Camera-type eye (tissue), 1 donor: ENCODE results near the gene SMOC1. TPM values are rescaled to one million over a fixed set of nuclear protein-coding genes. Genes with fewer than 3 reads are reported as not detected.

Experiments
- total RNA-seq: library from RNA; depleted of rRNA; stranded (reverse); fragments of >200 nt; gene quantifications from one replicate; pipeline ENCODE4 v1.2.3, GENCODE V29; 2014

Gene SMOC1
- 25.9 TPM for total RNA-seq

DNA sequence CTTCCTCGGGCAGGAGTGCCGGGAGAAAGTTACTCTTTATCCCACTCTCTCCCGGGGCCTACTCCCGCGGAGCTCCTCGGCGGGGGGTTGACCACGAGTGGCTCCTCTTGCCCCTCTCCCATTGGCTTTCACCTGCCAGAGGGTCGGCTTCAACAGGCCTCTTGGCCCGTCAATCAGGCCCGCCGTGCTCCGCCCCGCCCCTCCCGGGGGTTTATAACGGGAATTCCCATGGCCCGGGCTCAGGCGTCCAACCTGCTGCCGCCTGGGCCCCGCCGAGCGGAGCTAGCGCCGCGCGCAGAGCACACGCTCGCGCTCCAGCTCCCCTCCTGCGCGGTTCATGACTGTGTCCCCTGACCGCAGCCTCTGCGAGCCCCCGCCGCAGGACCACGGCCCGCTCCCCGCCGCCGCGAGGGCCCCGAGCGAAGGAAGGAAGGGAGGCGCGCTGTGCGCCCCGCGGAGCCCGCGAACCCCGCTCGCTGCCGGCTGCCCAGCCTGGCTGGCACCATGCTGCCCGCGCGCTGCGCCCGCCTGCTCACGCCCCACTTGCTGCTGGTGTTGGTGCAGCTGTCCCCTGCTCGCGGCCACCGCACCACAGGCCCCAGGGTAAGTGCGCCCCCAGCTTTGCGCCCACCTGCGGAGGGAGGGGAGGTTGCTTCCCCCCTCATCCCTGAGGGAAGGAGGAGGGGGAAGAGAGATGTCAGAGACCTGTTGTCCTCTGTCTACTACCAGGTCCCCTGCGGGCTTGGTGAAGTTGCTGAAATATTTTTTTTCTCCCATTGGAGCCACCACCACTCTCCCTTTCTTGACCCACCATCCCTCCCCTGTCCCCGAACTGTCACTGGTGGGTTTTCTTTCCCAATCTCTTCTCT is at the start of gene SMOC1:
TSS of gene SMOC1 (plus strand) at position 242 of the 869 bp plus-strand sequence. CDS start at position 505, 263 bp downstream.

Other genes with a start within 250 kb of the SMOC1 start
- gene SRSF5, start 112.3 kb upstream of the SMOC1 start, total RNA-seq, result 593 TPM
- not detected for gene SLC10A1, start 82.2 kb upstream of the SMOC1 start, total RNA-seq